Smooth muscle cell (in vitro differentiated cells): ENCODE results near the gene RPN2. TPM values are rescaled to one million over a fixed set of nuclear protein-coding genes. Genes with fewer than 3 reads are reported as not detected.

Experiments
- DNase-seq: peaks from one replicate; lab custom pipeline; 2025; ENCODE audit not compliant: unreplicated experiment; lab: John Stamatoyannopoulos, UW
- H2AFZ ChIP-seq: fragments of 200-600 bp; sonication (generic); 2 replicates; pipeline ENCODE4 v1.6.0; 2016; ENCODE audit warnings: antibody characterized with exemption, low read depth, mild to moderate bottlenecking
- H3F3A ChIP-seq: fragments of 200-600 bp; sonication (generic); 2 replicates; pipeline ENCODE4 v1.6.0; 2017; ENCODE audit warnings: antibody characterized with exemption, low read depth
- H3K27ac ChIP-seq: fragments of 200-600 bp; sonication (generic); 2 replicates; pipeline ENCODE4 v1.5.1; 2016; ENCODE audit warnings: low read depth, mild to moderate bottlenecking
- H3K27me3 ChIP-seq: fragments of 200-600 bp; sonication (generic); 2 replicates; pipeline ENCODE4 v1.6.1; 2016; ENCODE audit warnings: low read depth, mild to moderate bottlenecking
- H3K36me3 ChIP-seq: fragments of 200-600 bp; sonication (generic); 2 replicates; pipeline ENCODE4 v1.5.1; 2016; ENCODE audit warnings: low read depth
- H3K4me1 ChIP-seq: fragments of 200-600 bp; sonication (generic); 2 replicates; pipeline ENCODE4 v1.5.1; 2016; ENCODE audit warnings: low read depth
- H3K4me2 ChIP-seq: fragments of 200-600 bp; sonication (generic); 2 replicates; pipeline ENCODE4 v1.6.0; 2016; ENCODE audit warnings: mild to moderate bottlenecking
- H3K4me3 ChIP-seq: fragments of 200-600 bp; sonication (generic); 2 replicates; pipeline ENCODE4 v1.5.1; 2016; ENCODE audit warnings: mild to moderate bottlenecking
- H3K79me2 ChIP-seq: fragments of 200-600 bp; sonication (generic); 2 replicates; pipeline ENCODE4 v1.6.0; 2016; ENCODE audit warnings: low read depth, mild to moderate bottlenecking
- H3K9ac ChIP-seq: fragments of 200-600 bp; sonication (generic); 2 replicates; pipeline ENCODE4 v1.6.0; 2016; ENCODE audit warnings: low read depth
- H3K9me3 ChIP-seq: fragments of 200-600 bp; sonication (generic); replicated peaks from 2 replicates; pipeline ENCODE4 v1.5.1; 2016; ENCODE audit warnings: low read depth
- H4K20me1 ChIP-seq: fragments of 200-600 bp; sonication (generic); 2 replicates; pipeline ENCODE4 v1.6.0; 2016; ENCODE audit warnings: low read depth
- CTCF ChIP-seq: fragments of 200-600 bp; sonication (generic); IDR thresholded peaks from 2 replicates; pipeline ENCODE4 v1.5.1; 2017; ENCODE audit warnings: borderline replicate concordance, mild to moderate bottlenecking, antibody characterized with exemption; ENCODE audit not compliant: insufficient read depth, poor library complexity, severe bottlenecking
- WGBS: methylation state at CpG from one replicate; pipeline ENCODE4 v1.1.7; 2016; ENCODE audit warnings: low lambda C conversion rate; 5-methylcytosine and 5-hydroxymethylcytosine counted together
- polyA plus RNA-seq: library from polyadenylated mRNA; unstranded; fragments of >200 nt; fragmentation: Nextera tagmentation; extraction: Ambion mirVana; gene quantifications from 2 replicates; pipeline ENCODE4 v1.2.1, GENCODE V29; 2016
- total RNA-seq: library from RNA; depleted of rRNA; stranded (reverse); fragments of >200 nt; gene quantifications from 2 replicates; pipeline ENCODE4 v1.2.3, GENCODE V29; 2014

The RPN2 gene
- total and polyA plus RNA-seq, 2 experiments from 2014 or later: 325 to 372 TPM

GRCh38 chr20:37261714-37262113 is 82.6 kb downstream of the RPN2 start, which contains the start of gene GHRH:
Gene GHRH, minus strand, starts transcription at chr20:37261814. Its CDS starts 4,925 bp downstream, at chr20:37256889.
- Histone ChIP-seq H3K79me2 (no peaks in the 10 kb centered on the region), H3K36me3 (no peaks in the 10 kb centered on the region), H3K9ac (no peak within 1 kb of the TSS), H4K20me1 (no peaks in the 10 kb centered on the region), H3K4me1 (peaks cover 23% of the 10 kb centered on the region), H3K27ac (no peak within 1 kb of the TSS), H3K4me2 (no peak within 1 kb of the TSS), H3K9me3 (no peaks in the 10 kb centered on the region), H3K4me3 (no peak within 1 kb of the TSS), H2AFZ (no peak within 1 kb of the TSS), H3K27me3 (peaks cover 6% of the 10 kb centered on the region), H3F3A (no peaks in the 10 kb centered on the region)
- no peak for DNase-seq
- TF ChIP-seq CTCF: no peak
- 95% methylated on average over 8 of the region's 9 CpGs for WGBS

- 74% methylated on average over 8 of the region's 8 CpGs for WGBS
- H2AFZ ChIP-seq: no peak overlapping the region
- no peak for TF ChIP-seq CTCF
Measured at GRCh38 chr20:37262505-37262904, 83.4 kb downstream of the RPN2 start.

GRCh38 chr20:37263686-37264085 is 84.6 kb downstream of the RPN2 start:
- Histone ChIP-seq H3K9me3 (no peaks in the 10 kb centered on the region), H3K4me2 (no peak overlapping the region), H3K9ac (no peak overlapping the region), H3F3A (no peaks in the 10 kb centered on the region), H4K20me1 (no peaks in the 10 kb centered on the region), H3K4me3 (no peak overlapping the region), H2AFZ (no peak overlapping the region), H3K4me1 (peaks cover 29% of the 10 kb centered on the region), H3K27me3 (peaks cover 6% of the 10 kb centered on the region), H3K27ac (no peak overlapping the region), H3K36me3 (no peaks in the 10 kb centered on the region), H3K79me2 (no peaks in the 10 kb centered on the region)
- no peak for DNase-seq
- TF ChIP-seq CTCF: no peak
- WGBS: 94% methylated on average over 6 of the region's 6 CpGs

More at GRCh38 chr20:37262505-37262904, 83.4 kb downstream of the RPN2 start:
- no peaks in the 10 kb centered on the region for H3K9me3 ChIP-seq
- no peak overlapping the region for H3K4me2 ChIP-seq
- H3K9ac ChIP-seq: no peak overlapping the region
- H3K79me2 ChIP-seq: no peaks in the 10 kb centered on the region
- no peaks in the 10 kb centered on the region for H3K36me3 ChIP-seq
- no peak for DNase-seq
- peaks cover 6% of the 10 kb centered on the region for H3K27me3 ChIP-seq
- no peak overlapping the region for H3K27ac ChIP-seq
- no peaks in the 10 kb centered on the region for H3F3A ChIP-seq
- no peak overlapping the region for H3K4me3 ChIP-seq
- no peaks in the 10 kb centered on the region for H4K20me1 ChIP-seq
- H3K4me1 ChIP-seq: peaks cover 23% of the 10 kb centered on the region

GRCh38 chr20:37265152-37265551 is 86.0 kb downstream of the RPN2 start:
- no peak overlapping the region for H3K27ac ChIP-seq
- H3K36me3 ChIP-seq: no peaks in the 10 kb centered on the region
- H3K4me2 ChIP-seq: no peak overlapping the region
- no peaks in the 10 kb centered on the region for H4K20me1 ChIP-seq
- WGBS: 95% methylated on average over 4 of the region's 4 CpGs
- TF ChIP-seq CTCF: no peak
- H3K27me3 ChIP-seq: peaks cover 6% of the 10 kb centered on the region
- peaks cover 15% of the 10 kb centered on the region for H3K4me1 ChIP-seq
- H3F3A ChIP-seq: no peaks in the 10 kb centered on the region
- H2AFZ ChIP-seq: no peak overlapping the region
- H3K9ac ChIP-seq: no peak overlapping the region
- H3K4me3 ChIP-seq: no peak overlapping the region
- H3K79me2 ChIP-seq: no peaks in the 10 kb centered on the region
- no peaks in the 10 kb centered on the region for H3K9me3 ChIP-seq
- no peak for DNase-seq
